Measurements from ENCODE around the gene POU3F3.

- TF ChIP-seq POLR2A (IDR thresholded peaks at IDR 0.05) (no peak), CTCF (IDR thresholded peaks at IDR 0.05) (no peak)
Observed at GRCh38 chr2:104818264-104818663, 35.7 kb upstream of the POU3F3 start.

Measured in adrenal gland (tissue), 5 donors.